ENCODE measurements around the gene GLT8D2. TPM values are rescaled to one million over a fixed set of nuclear protein-coding genes. Genes with fewer than 3 reads are reported as not detected.
A peak's percentile ranks its signal among the peaks of the same experiment; 100 is the strongest.

GLT8D2 gene
- total RNA-seq, 1 experiment from 2014 or later, result 2.0 TPM

GRCh38 chr12:103978384-103978982, 71.5 kb downstream of the GLT8D2 start:
- CTCF ChIA-PET, result no interaction called here

GRCh38 chr12:103975368-103975767, 74.6 kb downstream of the GLT8D2 start:
- no peaks in the 10 kb centered on the region for H3K9me3 Mint-ChIP-seq (ENCODE audit: unreplicated experiment)
- no peak overlapping the region for H3K27ac Mint-ChIP-seq (ENCODE audit: low read depth, unreplicated experiment)
- no TSS peak for BruUV-seq (replicated peaks)
- H3K4me1 Mint-ChIP-seq (ENCODE audit: insufficient read depth, unreplicated experiment), result peaks cover 12% of the 10 kb centered on the region
- no peak overlapping the region for H3K4me3 Mint-ChIP-seq (ENCODE audit: unreplicated experiment)
- H3K27me3 Mint-ChIP-seq (ENCODE audit: insufficient read depth, unreplicated experiment), result no peaks in the 10 kb centered on the region
- DNase-seq (ENCODE audit: unreplicated experiment), result no peak
- ChIA-PET CTCF (interaction anchor here (0.6 to 2.5 kb wide), 2 partner anchors 82 to 134 kb away, joined by 3 to 10 read pairs; no protein-coding TSS in a partner anchor), POLR2A (no interaction called here)
- H3K36me3 Mint-ChIP-seq (ENCODE audit: insufficient read depth, unreplicated experiment), result peaks cover 64% of the 10 kb centered on the region
- no peak for TF ChIP-seq CTCF (IDR thresholded peaks at IDR 0.05; ENCODE audit: unreplicated experiment)
- intact Hi-C loops (cut with micrococcal nuclease), result no loop called here

More at GRCh38 chr12:103978384-103978982, 71.5 kb downstream of the GLT8D2 start:
- Mint-ChIP-seq H3K27ac (ENCODE audit: low read depth, unreplicated experiment) (no peak overlapping the region), H3K27me3 (ENCODE audit: insufficient read depth, unreplicated experiment) (no peaks in the 10 kb centered on the region), H3K4me1 (ENCODE audit: insufficient read depth, unreplicated experiment) (peaks cover 5% of the 10 kb centered on the region), H3K4me3 (ENCODE audit: unreplicated experiment) (no peak overlapping the region), H3K36me3 (ENCODE audit: insufficient read depth, unreplicated experiment) (peaks cover 78% of the 10 kb centered on the region), H3K9me3 (ENCODE audit: unreplicated experiment) (no peaks in the 10 kb centered on the region)
- no peak for DNase-seq (ENCODE audit: unreplicated experiment)
- POLR2A ChIA-PET, result interaction anchor here (0.8 to 2.5 kb wide), 2 partner anchors 12 to 18 kb away, joined by 4 to 20 read pairs; partner anchors contain the start of gene TDG
- BruUV-seq (replicated peaks), result no TSS peak
- intact Hi-C loops (cut with micrococcal nuclease), result no loop called here
- no peak for TF ChIP-seq CTCF (IDR thresholded peaks at IDR 0.05; ENCODE audit: unreplicated experiment)

GRCh38 chr12:103973909-103974308, 76.1 kb downstream of the GLT8D2 start:
- H3K27me3 Mint-ChIP-seq (ENCODE audit: insufficient read depth, unreplicated experiment), result no peaks in the 10 kb centered on the region
- ChIA-PET CTCF (interaction anchor here (0.5 to 1.5 kb wide), 8 partner anchors 9 to 139 kb away, joined by 3 to 5 read pairs (median 3); partner anchors contain the start of genes HCFC2 and TDG), POLR2A (interaction anchor here (1.4 to 2.6 kb wide), 3 partner anchors 8 to 90 kb away, joined by 3 to 10 read pairs (median 10); partner anchors contain the start of gene TDG)
- TF ChIP-seq CTCF (IDR thresholded peaks at IDR 0.05; ENCODE audit: unreplicated experiment), result no peak
- intact Hi-C loops (cut with micrococcal nuclease), result no loop called here
- H3K4me1 Mint-ChIP-seq (ENCODE audit: insufficient read depth, unreplicated experiment), result peaks cover 17% of the 10 kb centered on the region
- no peak overlapping the region for H3K27ac Mint-ChIP-seq (ENCODE audit: low read depth, unreplicated experiment)
- no peaks in the 10 kb centered on the region for H3K9me3 Mint-ChIP-seq (ENCODE audit: unreplicated experiment)
- no peak for DNase-seq (ENCODE audit: unreplicated experiment)
- no TSS peak for BruUV-seq (replicated peaks)
- H3K36me3 Mint-ChIP-seq (ENCODE audit: insufficient read depth, unreplicated experiment), result peaks cover 54% of the 10 kb centered on the region
- no peak overlapping the region for H3K4me3 Mint-ChIP-seq (ENCODE audit: unreplicated experiment)

- no peak for TF ChIP-seq CTCF (IDR thresholded peaks at IDR 0.05; ENCODE audit: unreplicated experiment)
- DNase-seq (ENCODE audit: unreplicated experiment), result no peak
- no TSS peak for BruUV-seq (replicated peaks)
- no peaks in the 10 kb centered on the region for H3K27me3 Mint-ChIP-seq (ENCODE audit: insufficient read depth, unreplicated experiment)
- H3K36me3 Mint-ChIP-seq (ENCODE audit: insufficient read depth, unreplicated experiment), result peaks cover 50% of the 10 kb centered on the region
- intact Hi-C loops (cut with micrococcal nuclease), result no loop called here
- H3K4me3 Mint-ChIP-seq (ENCODE audit: unreplicated experiment), result peak overlapping the region; percentile 5
- ChIA-PET POLR2A (interaction anchor here (0.6 to 1.1 kb wide), 2 partner anchors 13 to 95 kb away, joined by 3 to 5 read pairs; a partner anchor contains a TSS), CTCF (interaction anchor here (1.0 to 1.3 kb wide), 3 partner anchors 15 to 140 kb away, joined by 4 to 5 read pairs (median 5); no protein-coding TSS in a partner anchor)
- no peaks in the 10 kb centered on the region for H3K9me3 Mint-ChIP-seq (ENCODE audit: unreplicated experiment)
- peaks cover 34% of the 10 kb centered on the region for H3K4me1 Mint-ChIP-seq (ENCODE audit: insufficient read depth, unreplicated experiment)
- H3K27ac Mint-ChIP-seq (ENCODE audit: low read depth, unreplicated experiment), result no peak overlapping the region
Observed at GRCh38 chr12:103969391-103969790, 80.6 kb downstream of the GLT8D2 start.

All from MCF 10A (cell line).